HEK293 (cell line): ENCODE results near the gene LRP3.
A peak's percentile ranks its signal among the peaks of the same experiment; 100 is the strongest.

Experiments
- CTCF ChIA-PET: fragments of 350-600 bp; formaldehyde crosslinking; extraction: SDS; loops from one replicate; lab custom pipeline; 2021; ENCODE audit warnings: antibody characterized with exemption; lab: Yijun Ruan, JAX
- POLR2A ChIA-PET: fragments of 300-600 bp; formaldehyde crosslinking; extraction: SDS; loops from one replicate; lab custom pipeline; 2020; ENCODE audit warnings: antibody characterized with exemption, inconsistent platforms; lab: Yijun Ruan, JAX
- H3K27ac ChIP-seq: fragments of 200-500 bp; sonication (Bioruptor generic); 2 replicates; pipeline ENCODE4 v1.5.1; 2014; ENCODE audit warnings: low read depth, low read length, control low read depth, inconsistent platforms; ENCODE audit errors: extremely low read depth
- H3K36me3 ChIP-seq, 2 experiments: fragments of 200-500 bp in 1 of 2; sonication (Bioruptor generic) in 1 of 2; 1 replicate in 1 of 2; 2 replicates in 1 of 2; pipeline ENCODE4 v1.5.1; 2014 to 2017; ENCODE audit warnings: inconsistent platforms in 2 of 2, low read length in 2 of 2; ENCODE audit not compliant: control insufficient read depth in 2 of 2, insufficient read depth in 1 of 2
- H3K4me1 ChIP-seq: fragments of 200-500 bp; sonication (Bioruptor generic); 2 replicates; pipeline ENCODE4 v1.5.1; 2014; ENCODE audit warnings: mild to moderate bottlenecking, low read length, inconsistent platforms; ENCODE audit not compliant: control insufficient read depth, insufficient read depth
- H3K4me3 ChIP-seq: 2 replicates; pipeline ENCODE4 v1.5.1; 2011; ENCODE audit warnings: low read depth, mild to moderate bottlenecking, control low read depth, low read length, moderate library complexity
- H3K9me3 ChIP-seq: fragments of 200-500 bp; sonication (Bioruptor generic); 2 replicates; pipeline ENCODE4 v1.5.1; 2014; ENCODE audit warnings: low read depth, low read length, inconsistent platforms; ENCODE audit not compliant: control insufficient read depth, insufficient read depth
- BCL11B ChIP-seq: fragments of 450-650 bp; formaldehyde crosslinking; IDR thresholded peaks from 2 replicates; pipeline ENCODE4 v1.5.1; 2016; ENCODE audit warnings: low read depth, missing biosample characterization, missing genetic modification characterization
- SCRT1 ChIP-seq: fragments of 450-650 bp; formaldehyde crosslinking; IDR thresholded peaks from 2 replicates; pipeline ENCODE4 v1.5.1; 2016; ENCODE audit warnings: missing biosample characterization, missing genetic modification characterization, borderline replicate concordance
- SCRT2 ChIP-seq: fragments of 450-650 bp; formaldehyde crosslinking; IDR thresholded peaks from 2 replicates; pipeline ENCODE4 v1.5.1; 2016; ENCODE audit warnings: missing biosample characterization, missing genetic modification characterization
- SETDB1 ChIP-seq: IDR thresholded peaks from one replicate; pipeline ENCODE4 v1.6.1; 2017; ENCODE audit warnings: mild to moderate bottlenecking, low read length, moderate library complexity, mixed read lengths; ENCODE audit not compliant: insufficient read length
- SP2 ChIP-seq: fragments of 450-650 bp; formaldehyde crosslinking; IDR thresholded peaks from 2 replicates; pipeline ENCODE4 v1.5.1; 2016; ENCODE audit warnings: missing biosample characterization, missing genetic modification characterization
- ZFP69B ChIP-seq: fragments of 450-650 bp; formaldehyde crosslinking; IDR thresholded peaks from 2 replicates; pipeline ENCODE4 v1.5.1; 2016; ENCODE audit warnings: missing biosample characterization, missing genetic modification characterization
- ZNF133 ChIP-seq: fragments of 450-650 bp; formaldehyde crosslinking; IDR thresholded peaks from 2 replicates; pipeline ENCODE4 v1.5.1; 2016; ENCODE audit warnings: missing biosample characterization, missing genetic modification characterization
- ZNF223 ChIP-seq: fragments of 450-650 bp; formaldehyde crosslinking; IDR thresholded peaks from 2 replicates; pipeline ENCODE4 v1.5.1; 2016; ENCODE audit warnings: missing biosample characterization, missing genetic modification characterization
- ZNF23 ChIP-seq: fragments of 450-650 bp; formaldehyde crosslinking; IDR thresholded peaks from 2 replicates; pipeline ENCODE4 v1.5.1; 2016; ENCODE audit warnings: missing biosample characterization, missing genetic modification characterization, borderline replicate concordance
- ZNF280D ChIP-seq: fragments of 450-650 bp; formaldehyde crosslinking; IDR thresholded peaks from 2 replicates; pipeline ENCODE4 v1.5.1; 2016; ENCODE audit warnings: missing biosample characterization, missing genetic modification characterization
- ZNF558 ChIP-seq: fragments of 450-650 bp; formaldehyde crosslinking; IDR thresholded peaks from 2 replicates; pipeline ENCODE4 v1.5.1; 2016; ENCODE audit warnings: missing biosample characterization, missing genetic modification characterization
- ZNF561 ChIP-seq: fragments of 450-650 bp; IDR thresholded peaks from 2 replicates; pipeline ENCODE4 v1.5.1; 2018; ENCODE audit warnings: missing biosample characterization, missing genetic modification characterization, borderline replicate concordance

LRP3 gene

GRCh38 chr19:33257828-33258227 is 63.7 kb downstream of the LRP3 start:
- peak; percentile 76; the same call in 1 of the 2 replicates for TF ChIP-seq ZNF280D (tag by site-specific recombination)
- no peak for TF ChIP-seq ZNF223 (tag by site-specific recombination)
- 0 out of 2 replicates have a peak, but pooled peaks have one; percentile 17 for TF ChIP-seq ZNF558 (tag by site-specific recombination)
- TF ChIP-seq SCRT2 (tag by site-specific recombination) = peak; percentile 88
- TF ChIP-seq SETDB1 = peak; percentile 71
- TF ChIP-seq ZNF561 (tag by site-specific recombination) = no peak
- peak; percentile 63 for TF ChIP-seq SCRT1 (tag by site-specific recombination)
- TF ChIP-seq ZNF133 (tag by site-specific recombination) = peak; percentile 100
- TF ChIP-seq ZNF23 = no peak
- TF ChIP-seq ZFP69B = no peak
- TF ChIP-seq BCL11B (tag by site-specific recombination) = no peak
- TF ChIP-seq SP2 (tag by site-specific recombination) = no peak
- TF ChIP-seq, all 188 proteins: peak for 6
- Histone ChIP-seq H3K4me1 (no peaks in the 10 kb centered on the region; the same call in 1 of the 2 replicates), H3K9me3 (no peaks in the 10 kb centered on the region; the same call in 1 of the 2 replicates), H3K36me3 (no peaks in the 10 kb centered on the region; a peak in 1 of 3 replicates), H3K27ac (no peak overlapping the region), H3K4me3 (no peak overlapping the region)
- ChIA-PET CTCF (interaction anchor here (0.6 to 4.4 kb wide), 8 partner anchors 12 to 342 kb away, joined by 3 to 36 read pairs (median 6); no protein-coding TSS in a partner anchor), POLR2A (interaction anchor here (1.1 kb wide), 1 partner anchor 45 kb away, joined by 3 read pairs; the partner anchor contains the start of gene CEBPA)
